Large intestine (tissue), 3 donors: ENCODE measurements around the gene PRDM12. TPM values are rescaled to one million over a fixed set of nuclear protein-coding genes. Genes with fewer than 3 reads are reported as not detected.

Experiments used
- DNase-seq, 2 donors: peaks; one replicate each; pipeline versions ENCODE4 v3.0.0 to v3.0.0-alpha.2; 2013
- H3K27ac ChIP-seq: one replicate; pipeline ENCODE4 v1.5.1; 2013; ENCODE audit warnings: low read length
- H3K27me3 ChIP-seq: 2 replicates; pipeline ENCODE4 v1.6.1; 2013; ENCODE audit warnings: low read length; ENCODE audit not compliant: control insufficient read depth, insufficient read depth
- H3K36me3 ChIP-seq: 2 replicates; pipeline ENCODE4 v1.6.1; 2013; ENCODE audit warnings: low read length; ENCODE audit not compliant: control insufficient read depth, insufficient read depth
- H3K4me1 ChIP-seq: one replicate; pipeline ENCODE4 v1.6.1; 2013; ENCODE audit warnings: low read length; ENCODE audit not compliant: control insufficient read depth, insufficient read depth
- H3K4me3 ChIP-seq: one replicate; pipeline ENCODE4 v1.5.1; 2013; ENCODE audit warnings: low read length
- H3K9me3 ChIP-seq: one replicate; pipeline ENCODE4 v1.6.1; 2013; ENCODE audit warnings: mild to moderate bottlenecking, low read depth, low read length, moderate library complexity; ENCODE audit not compliant: control insufficient read depth
- WGBS: methylation state at CpG from one replicate; pipeline ENCODE4 v1.1.5; 2013; ENCODE audit warnings: low lambda C conversion rate; ENCODE audit not compliant: insufficient coverage; 5-methylcytosine and 5-hydroxymethylcytosine counted together
- polyA plus RNA-seq: library from polyadenylated mRNA; unstranded; fragments of 120-200 nt; gene quantifications from one replicate; pipeline ENCODE4 v1.2.1, GENCODE V29; 2013

Gene PRDM12
- polyA plus RNA-seq, 1 donor: 0.04 TPM

GRCh38 chr9:130692321-130692720, 27.9 kb downstream of the PRDM12 start:
- Histone ChIP-seq H3K4me3 (peak overlapping the region; percentile 4), H3K27ac (no peak overlapping the region), H3K27me3 (no peaks in the 10 kb centered on the region), H3K9me3 (peaks cover 3% of the 10 kb centered on the region), H3K4me1 (no peaks in the 10 kb centered on the region), H3K36me3 (peaks cover 19% of the 10 kb centered on the region)
- peak in 1 of 2 donors; percentile 61 for DNase-seq
- WGBS: no CpG with 5 or more reads among the region's 25 CpGs

DNA sequence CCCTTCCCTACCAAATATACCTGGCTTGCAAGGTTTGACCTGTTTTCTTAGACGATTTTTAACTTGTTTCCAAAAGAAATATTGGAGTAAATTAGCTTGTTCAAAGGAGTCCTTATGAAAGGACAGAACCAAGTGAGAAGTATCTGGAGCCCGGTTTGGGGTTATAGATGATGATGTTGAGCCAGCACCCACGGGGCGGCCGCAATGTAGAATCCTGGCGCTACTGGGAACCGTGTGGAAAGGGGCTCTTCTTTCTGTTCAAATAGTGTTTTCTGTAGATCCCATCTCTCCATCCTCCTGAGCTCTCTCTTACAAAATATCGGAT, 28.7 kb downstream of the PRDM12 start:
- no CpG with 5 or more reads among the region's 8 CpGs for WGBS
- Histone ChIP-seq H3K27me3 (no peaks in the 10 kb centered on the region), H3K27ac (no peak overlapping the region), H3K9me3 (peaks cover 3% of the 10 kb centered on the region), H3K36me3 (peaks cover 24% of the 10 kb centered on the region), H3K4me3 (peak overlapping the region; percentile 88), H3K4me1 (no peaks in the 10 kb centered on the region)
- DNase-seq: no peak

GRCh38 chr9:130693426-130694191, 29.2 kb downstream of the PRDM12 start, which contains the start of gene EXOSC2:
TSS of gene EXOSC2 (plus strand) at chr9:130693780. CDS start at chr9:130693792, 12 bp downstream.
- peaks cover 3% of the 10 kb centered on the region for H3K9me3 ChIP-seq
- peak within 1 kb of the TSS; percentile 88 for H3K4me3 ChIP-seq
- no peaks in the 10 kb centered on the region for H3K4me1 ChIP-seq
- no peaks in the 10 kb centered on the region for H3K27me3 ChIP-seq
- peaks cover 30% of the 10 kb centered on the region for H3K36me3 ChIP-seq
- no CpG with 5 or more reads among the region's 40 CpGs for WGBS
- H3K27ac ChIP-seq: no peak within 1 kb of the TSS
- DNase-seq: peak; percentile 97 to 98

GRCh38 chr9:130694205-130694604, 29.8 kb downstream of the PRDM12 start:
- Histone ChIP-seq H3K27ac (no peak overlapping the region), H3K4me3 (peak overlapping the region; percentile 88), H3K4me1 (no peaks in the 10 kb centered on the region), H3K36me3 (peaks cover 36% of the 10 kb centered on the region), H3K9me3 (peaks cover 3% of the 10 kb centered on the region), H3K27me3 (no peaks in the 10 kb centered on the region)
- DNase-seq: peak in 1 of 2 donors; percentile 19
- no CpG with 5 or more reads among the region's 8 CpGs for whole genome bisulfite sequencing

GRCh38 chr9:130696139-130696650, 31.8 kb downstream of the PRDM12 start:
- peaks cover 3% of the 10 kb centered on the region for H3K9me3 ChIP-seq
- 80% methylated on average over 1 of the region's 4 CpGs for WGBS
- no peak for DNase-seq
- no peaks in the 10 kb centered on the region for H3K4me1 ChIP-seq
- H3K36me3 ChIP-seq: peaks cover 49% of the 10 kb centered on the region
- H3K27ac ChIP-seq: no peak overlapping the region
- H3K27me3 ChIP-seq: no peaks in the 10 kb centered on the region
- no peak overlapping the region for H3K4me3 ChIP-seq

GRCh38 chr9:130696996-130697395, 32.6 kb downstream of the PRDM12 start:
- H3K9me3 ChIP-seq: peaks cover 3% of the 10 kb centered on the region
- H3K27me3 ChIP-seq: no peaks in the 10 kb centered on the region
- H3K4me1 ChIP-seq: no peaks in the 10 kb centered on the region
- no peak overlapping the region for H3K27ac ChIP-seq
- peaks cover 56% of the 10 kb centered on the region for H3K36me3 ChIP-seq
- no peak overlapping the region for H3K4me3 ChIP-seq
- 80% methylated on average over 1 of the region's 8 CpGs for WGBS
- no peak for DNase-seq

- H3K4me1 ChIP-seq: no peaks in the 10 kb centered on the region
- no peak overlapping the region for H3K27ac ChIP-seq
- H3K9me3 ChIP-seq: no peaks in the 10 kb centered on the region
- H3K4me3 ChIP-seq: no peak overlapping the region
- no peak for DNase-seq
- no peaks in the 10 kb centered on the region for H3K27me3 ChIP-seq
- 93% methylated on average over 2 of the region's 3 CpGs for WGBS
- H3K36me3 ChIP-seq: peaks cover 68% of the 10 kb centered on the region
Observed at GRCh38 chr9:130698514-130698913, 34.1 kb downstream of the PRDM12 start.

- WGBS: no CpG with 5 or more reads among the region's 2 CpGs
- Histone ChIP-seq H3K9me3 (no peaks in the 10 kb centered on the region), H3K27ac (no peak overlapping the region), H3K27me3 (no peaks in the 10 kb centered on the region), H3K36me3 (peaks cover 74% of the 10 kb centered on the region), H3K4me1 (no peaks in the 10 kb centered on the region), H3K4me3 (no peak overlapping the region)
- DNase-seq: no peak
Observed at GRCh38 chr9:130699047-130699446, 34.7 kb downstream of the PRDM12 start.

DNA sequence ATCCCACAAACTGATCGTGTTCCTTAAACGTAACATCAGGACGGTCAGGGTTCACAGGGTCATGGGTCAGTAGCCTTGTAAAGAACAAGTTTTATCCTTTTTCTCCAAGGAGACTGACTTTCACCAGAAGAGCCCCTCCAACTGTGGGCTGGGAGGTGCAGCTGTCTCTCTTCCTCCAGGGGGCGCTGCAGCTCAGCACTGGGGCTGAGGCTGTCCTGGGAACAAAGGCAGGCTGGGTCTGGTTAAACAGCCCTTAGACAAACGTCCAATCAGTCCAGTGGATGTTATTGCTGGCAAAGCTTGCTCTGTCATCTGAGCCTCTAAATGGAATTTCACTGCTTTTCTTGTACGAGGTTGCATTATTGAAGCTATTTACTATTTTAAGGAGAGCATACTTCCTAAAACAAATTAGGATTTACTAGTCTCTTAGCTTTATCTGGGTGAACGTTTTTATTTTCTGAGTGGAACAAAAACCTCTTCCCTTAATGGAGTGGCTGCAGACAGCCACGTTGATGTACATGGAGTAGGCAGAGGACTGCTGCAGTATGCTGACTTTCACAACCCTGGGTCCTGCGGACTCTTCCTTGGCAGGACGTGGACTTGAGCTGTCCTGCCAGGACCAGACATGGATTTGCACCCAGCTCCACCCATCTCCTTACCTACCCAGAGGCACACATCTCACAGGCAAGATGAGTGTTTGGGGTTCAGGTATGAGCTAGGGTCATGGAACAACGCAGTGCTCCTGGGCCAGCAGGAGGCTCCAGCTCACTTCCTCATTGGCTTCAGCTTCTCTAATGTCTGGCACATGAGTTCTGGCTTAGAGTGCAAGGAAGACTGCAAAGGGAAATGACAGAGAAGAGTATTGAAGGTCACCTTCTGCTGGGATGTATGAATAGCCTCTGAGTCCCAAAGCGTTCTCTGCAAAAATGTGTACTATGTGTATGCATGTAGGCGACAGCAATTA, 36.9 kb downstream of the PRDM12 start:
- no peak overlapping the region for H3K4me3 ChIP-seq
- H3K27ac ChIP-seq: no peak overlapping the region

DNA sequence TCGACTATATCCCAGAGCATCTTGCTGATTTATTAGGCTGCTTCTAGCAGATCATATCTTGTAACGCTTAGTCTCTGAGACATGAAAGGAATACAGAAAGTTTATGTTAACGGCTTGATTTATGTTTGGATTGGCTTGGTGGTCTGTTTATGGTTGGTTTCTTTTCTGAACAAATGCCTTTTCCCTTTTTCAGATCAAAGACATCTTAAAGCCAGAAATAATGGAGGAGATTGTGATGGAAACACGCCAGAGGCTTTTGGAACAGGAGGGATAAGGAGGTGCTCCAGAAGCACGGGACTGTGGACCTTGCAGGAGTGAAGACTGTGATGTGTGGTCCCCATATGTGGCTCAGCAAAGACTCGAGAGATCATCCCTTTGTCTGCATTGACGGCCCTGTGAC, 39.1 kb downstream of the PRDM12 start:
- DNase-seq: no peak
- no CpG with 5 or more reads among the region's 7 CpGs for WGBS
- no peaks in the 10 kb centered on the region for H3K9me3 ChIP-seq
- peaks cover 54% of the 10 kb centered on the region for H3K36me3 ChIP-seq
- H3K27ac ChIP-seq: no peak overlapping the region
- no peaks in the 10 kb centered on the region for H3K4me1 ChIP-seq
- H3K4me3 ChIP-seq: no peak overlapping the region
- no peaks in the 10 kb centered on the region for H3K27me3 ChIP-seq

More for the DNA sequence above, 36.9 kb downstream of the PRDM12 start:
- peak; percentile 57 to 64 for DNase-seq
- H3K4me1 ChIP-seq: no peaks in the 10 kb centered on the region
- H3K36me3 ChIP-seq: peaks cover 71% of the 10 kb centered on the region
- 100% methylated on average over 1 of the region's 13 CpGs for WGBS
- no peaks in the 10 kb centered on the region for H3K27me3 ChIP-seq
- H3K9me3 ChIP-seq: no peaks in the 10 kb centered on the region
